LHCN-M2 (cell line): Measurements from ENCODE around the gene ZNF335. TPM values are rescaled to one million over a fixed set of nuclear protein-coding genes. Genes with fewer than 3 reads are reported as not detected.
"Not testable (repeated sequence)": the region's sequence is repeated elsewhere in the genome, so short reads cannot be mapped to it uniquely, and the experiment has no call there.

Experiments
- DNase-seq: peaks from one replicate; pipeline ENCODE4 v3.0.0-alpha.2; 2012; ENCODE audit warnings: low read depth
- total RNA-seq: library from RNA; depleted of rRNA; stranded (reverse); fragments of >200 nt; gene quantifications from 2 replicates; pipeline ENCODE4 v1.2.3, GENCODE V29; 2014

ZNF335 gene
- total RNA-seq, 1 experiment from 2014 or later: 15.3 TPM

DNA sequence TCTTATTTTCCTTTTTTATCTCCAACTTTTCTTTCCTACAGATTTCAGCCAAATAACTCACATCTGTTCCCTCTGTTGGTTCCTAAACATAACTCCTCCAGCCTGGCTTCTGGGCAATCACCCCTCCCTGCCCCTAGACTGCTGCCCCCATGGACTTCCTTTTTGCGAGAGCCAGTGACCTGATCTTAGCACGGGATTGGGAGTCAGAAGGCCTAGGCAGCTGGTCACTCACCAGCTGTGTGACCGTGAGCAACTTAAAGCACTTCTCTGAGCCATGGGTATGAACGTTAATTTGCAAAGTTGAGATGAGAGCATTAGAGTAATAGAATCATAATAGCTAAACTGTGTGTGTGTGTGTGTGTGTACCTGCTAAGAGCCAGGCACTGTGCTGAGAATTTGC, 32.2 kb upstream of the ZNF335 start:
- DNase-seq: no peak

GRCh38 chr20:46002008-46002407, 30.0 kb upstream of the ZNF335 start:
- no peak for DNase-seq

DNA sequence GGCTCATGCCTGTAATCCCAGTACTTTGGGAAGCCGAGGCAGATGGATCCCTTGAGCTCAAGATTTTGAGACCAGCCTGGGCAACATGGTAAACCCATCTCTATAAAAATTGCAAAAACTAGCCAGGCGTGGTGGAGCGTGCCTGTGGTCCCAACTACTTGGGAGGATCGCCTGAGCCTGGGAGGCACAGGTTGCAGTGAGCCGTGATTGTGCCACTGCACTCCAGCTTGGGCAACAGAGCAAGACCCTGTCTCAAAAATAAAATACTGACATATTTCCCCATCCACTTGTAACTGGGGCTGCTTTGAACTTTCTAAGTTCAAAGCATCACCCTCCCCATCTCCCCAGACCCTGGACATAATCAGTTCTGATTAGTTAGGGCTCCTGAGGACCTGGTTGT, 29.5 kb upstream of the ZNF335 start:
- no peak for DNase-seq

DNA sequence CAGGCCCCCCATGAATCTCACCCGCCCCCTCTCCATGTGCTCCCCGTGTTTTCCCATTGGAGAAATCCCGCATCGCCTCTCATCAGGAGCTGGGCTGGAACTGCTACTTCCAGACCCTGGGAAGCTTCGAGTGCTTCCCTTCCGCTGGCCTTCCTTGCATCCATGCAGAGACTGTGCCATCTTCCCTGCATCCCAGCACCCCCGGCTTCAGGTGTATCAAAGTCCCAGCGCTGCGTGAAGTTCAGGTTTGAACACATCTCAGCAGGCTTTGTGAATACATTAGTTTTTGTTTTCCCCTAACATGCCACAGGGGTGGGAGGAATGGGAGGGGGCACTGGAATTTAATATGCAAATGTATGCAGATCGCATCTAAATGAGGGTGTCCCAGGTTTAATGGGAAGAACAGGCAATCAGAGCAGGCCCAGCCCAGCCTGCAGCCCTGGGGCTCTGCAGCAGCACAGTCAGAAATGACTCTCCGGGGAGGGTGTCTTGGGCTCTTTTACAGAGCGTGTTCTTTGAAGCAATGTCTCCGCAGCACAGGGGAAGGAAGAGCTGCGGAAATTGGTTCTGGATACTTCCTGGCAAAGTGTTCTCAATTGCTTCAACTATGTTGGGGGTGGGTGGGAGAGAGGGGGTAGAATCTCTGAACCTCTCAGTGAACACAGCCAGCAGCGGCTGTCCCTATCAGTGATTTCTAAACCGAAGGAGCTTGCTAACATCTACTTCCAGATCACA, 28.4 kb upstream of the ZNF335 start:
- no peak for DNase-seq

GRCh38 chr20:45999557-46000261, 27.7 kb upstream of the ZNF335 start:
- DNase-seq: no peak

DNA sequence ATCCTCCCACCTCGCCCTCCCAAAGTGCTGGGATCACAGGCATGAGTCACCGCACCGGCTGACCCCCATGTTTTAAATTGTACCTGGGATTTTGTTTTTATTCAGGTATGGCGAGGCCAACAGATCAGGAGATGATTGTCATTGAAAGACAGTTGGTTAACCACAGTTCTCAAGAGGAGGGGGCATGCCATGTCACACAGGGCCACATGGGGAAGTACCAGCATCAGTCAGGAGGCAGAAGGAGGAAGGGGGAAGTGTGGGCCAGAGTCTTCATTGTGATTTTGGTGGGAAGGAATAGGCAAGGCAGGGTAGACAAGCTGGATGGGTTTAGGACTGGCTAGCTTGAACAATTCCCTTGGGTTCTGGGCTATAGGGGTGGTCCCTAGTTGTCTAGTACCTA, 26.8 kb upstream of the ZNF335 start:
- no peak for DNase-seq

GRCh38 chr20:45998337-45998736, 26.3 kb upstream of the ZNF335 start:
- DNase-seq: no peak

DNA sequence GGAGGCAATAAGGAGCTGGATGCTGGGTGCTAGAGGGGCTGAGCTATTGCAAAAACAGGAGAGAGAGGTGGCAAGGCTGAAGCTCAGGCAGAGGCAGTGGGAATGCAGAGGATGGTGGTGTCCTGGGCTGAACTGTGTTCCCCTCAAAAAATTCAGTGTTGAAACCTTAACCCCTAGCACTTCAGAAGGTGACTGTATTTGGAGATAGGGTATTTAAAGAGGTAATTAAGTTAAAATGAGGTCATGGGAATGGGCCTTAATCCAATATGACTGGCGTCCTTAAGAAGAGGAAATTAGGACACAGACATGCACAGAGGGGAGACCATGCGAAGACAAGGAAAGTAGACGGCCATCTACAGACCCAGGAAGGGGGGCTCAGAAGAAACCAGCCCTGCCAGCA, 25.2 kb upstream of the ZNF335 start:
- DNase-seq: no peak

- not testable (repeated sequence) for DNase-seq
These were observed 23.6 kb upstream of the ZNF335 start for GRCh38 chr20:45995495-45996097.

- no peak for DNase-seq
These were observed 22.9 kb upstream of the ZNF335 start for GRCh38 chr20:45994761-45995493.

GRCh38 chr20:45993197-45993951, 21.4 kb upstream of the ZNF335 start:
- DNase-seq: peak; percentile 51

DNA sequence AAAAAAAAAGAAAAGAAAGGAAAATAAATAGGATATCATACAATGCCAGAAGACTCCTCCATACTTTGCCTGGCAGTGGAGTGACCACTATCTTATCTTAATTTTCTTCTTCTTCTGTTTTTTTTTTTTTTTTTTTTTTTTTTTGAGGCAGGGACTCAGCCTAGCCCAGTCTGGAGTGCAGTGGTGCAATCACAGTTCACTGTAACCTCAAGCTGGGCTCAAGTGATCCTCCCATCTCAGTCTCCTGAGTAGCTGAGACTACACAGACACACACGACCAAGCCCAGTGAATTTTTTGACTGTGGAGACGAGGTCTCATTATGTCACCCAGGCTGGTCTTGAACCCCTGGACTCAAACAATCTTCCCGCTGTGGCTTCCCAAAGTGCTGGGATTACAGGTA, 19.6 kb upstream of the ZNF335 start:
- DNase-seq: no peak

GRCh38 chr20:45988830-45989229, 16.8 kb upstream of the ZNF335 start:
- not testable (repeated sequence) for DNase-seq

- peak; percentile 47 for DNase-seq
These were observed 15.2 kb upstream of the ZNF335 start for GRCh38 chr20:45987108-45987780.

- DNase-seq: no peak
These were observed 13.6 kb upstream of the ZNF335 start for GRCh38 chr20:45985573-45985972.

- no peak for DNase-seq
These were observed 11.3 kb upstream of the ZNF335 start for GRCh38 chr20:45983279-45983743.

GRCh38 chr20:45981261-45981660, 9.3 kb upstream of the ZNF335 start:
- DNase-seq: no peak

DNA sequence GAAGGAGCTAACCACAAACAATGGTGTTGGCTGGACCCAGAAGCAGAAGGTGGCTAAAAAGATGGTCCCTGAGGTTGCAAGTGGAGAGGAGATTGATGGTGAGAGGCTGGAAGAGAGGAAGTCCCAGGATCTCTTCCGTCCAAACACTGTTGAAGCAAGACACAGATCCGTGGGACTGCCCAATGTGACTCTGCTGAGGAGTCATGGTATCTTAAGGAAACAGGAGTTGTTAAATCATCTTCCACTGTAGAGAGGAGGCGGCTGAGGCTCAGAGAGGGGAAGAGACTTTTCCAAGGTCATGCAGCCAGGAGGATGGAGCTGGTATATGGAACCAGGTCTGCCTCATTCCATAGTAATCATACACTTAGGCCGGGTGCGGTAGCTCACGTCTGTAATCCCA, 4.1 kb upstream of the ZNF335 start:
- no peak for DNase-seq

DNA sequence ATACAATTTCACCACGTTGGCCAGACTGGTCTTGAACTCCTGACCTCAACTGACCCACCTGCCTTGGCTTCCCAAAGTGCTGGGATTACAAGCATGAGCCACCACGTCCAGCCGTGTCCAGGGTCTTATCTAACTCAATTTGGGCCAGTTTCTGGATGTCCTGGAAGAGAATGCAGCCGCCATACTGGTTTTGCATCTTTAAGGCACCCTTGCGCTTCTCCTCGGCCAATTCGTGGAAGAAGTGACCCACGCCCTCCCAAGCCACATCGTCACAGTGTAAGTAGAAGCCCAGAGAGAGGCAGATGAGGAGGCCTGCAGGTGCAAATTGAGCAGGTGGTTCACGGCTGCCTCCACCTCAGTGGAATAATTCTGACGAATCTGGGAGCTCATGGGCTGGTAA, 3.7 kb upstream of the ZNF335 start:
- no peak for DNase-seq

DNA sequence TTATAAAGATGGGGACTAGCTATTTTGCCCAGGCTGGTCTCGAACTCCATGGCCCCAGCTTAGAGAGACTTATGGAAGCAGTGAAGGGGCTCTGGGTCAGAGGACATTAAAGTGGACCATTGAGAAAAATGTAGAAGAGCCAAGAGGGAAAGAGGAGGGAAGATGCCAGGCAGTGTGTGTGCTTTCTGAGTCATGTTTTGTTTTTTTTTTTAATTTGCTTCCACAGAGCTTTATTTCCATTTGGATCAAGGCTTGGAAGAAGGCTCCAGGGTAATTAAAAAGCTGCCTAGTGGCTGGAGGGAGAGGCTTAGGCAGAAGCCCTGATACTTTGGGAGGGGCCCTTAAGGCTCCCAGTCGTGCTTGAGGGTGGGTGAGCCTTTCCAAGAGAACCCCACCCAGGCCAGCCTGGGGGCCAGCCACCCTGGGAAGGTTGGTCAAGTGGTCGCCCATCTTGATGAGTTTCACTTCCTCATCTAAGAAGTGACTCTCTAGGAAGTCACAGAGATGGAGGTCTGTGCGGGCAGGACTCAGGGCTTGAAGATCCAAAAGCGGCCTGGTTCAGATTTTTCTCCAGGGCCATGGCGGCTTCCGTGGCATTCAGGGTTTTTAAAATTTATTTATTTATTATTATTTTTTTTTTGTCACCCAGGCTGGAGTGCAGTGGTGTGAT, 3.0 kb upstream of the ZNF335 start:
- DNase-seq: no peak
